GM12801 (cell line): ENCODE results near the gene FAM3B.

Experiments used
- TF ChIP-seq, protein P1 (sequence below): IDR thresholded peaks from one replicate; pipeline ENCODE4 v1.5.1; 2011; ENCODE audit warnings: control low read depth; ENCODE audit not compliant: insufficient read length; ENCODE audit errors: extremely low read depth

Gene FAM3B

DNA sequence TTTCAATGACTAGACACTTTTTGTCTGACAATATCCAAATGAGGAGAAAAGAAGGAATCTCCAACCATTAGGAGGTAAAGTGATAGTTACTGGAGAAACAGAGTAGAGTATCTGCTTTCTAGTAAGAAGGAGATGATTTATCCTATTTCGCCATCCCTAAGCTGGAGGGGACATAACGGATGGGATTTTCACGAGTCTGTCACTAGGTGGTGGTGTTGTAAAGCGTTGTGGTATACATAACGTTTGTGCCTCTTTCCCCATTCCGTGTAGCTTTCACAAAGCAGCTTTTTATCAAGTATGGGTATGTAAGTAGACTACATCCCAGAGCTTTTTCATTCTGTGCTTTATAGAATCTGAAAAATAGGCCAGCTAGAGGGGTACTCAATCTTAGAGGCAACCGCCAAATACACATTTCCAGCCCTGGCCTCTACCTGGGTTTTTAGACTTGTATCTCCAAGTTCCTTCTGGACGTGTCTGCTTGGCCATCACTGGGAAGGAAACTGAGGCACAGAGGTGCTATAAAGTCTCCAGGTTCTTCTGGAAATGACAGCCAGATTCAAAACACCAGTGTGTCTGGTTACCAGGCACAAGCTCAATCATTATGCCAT lies 33.3 kb upstream of the FAM3B start:
- TF ChIP-seq, protein P1, sequence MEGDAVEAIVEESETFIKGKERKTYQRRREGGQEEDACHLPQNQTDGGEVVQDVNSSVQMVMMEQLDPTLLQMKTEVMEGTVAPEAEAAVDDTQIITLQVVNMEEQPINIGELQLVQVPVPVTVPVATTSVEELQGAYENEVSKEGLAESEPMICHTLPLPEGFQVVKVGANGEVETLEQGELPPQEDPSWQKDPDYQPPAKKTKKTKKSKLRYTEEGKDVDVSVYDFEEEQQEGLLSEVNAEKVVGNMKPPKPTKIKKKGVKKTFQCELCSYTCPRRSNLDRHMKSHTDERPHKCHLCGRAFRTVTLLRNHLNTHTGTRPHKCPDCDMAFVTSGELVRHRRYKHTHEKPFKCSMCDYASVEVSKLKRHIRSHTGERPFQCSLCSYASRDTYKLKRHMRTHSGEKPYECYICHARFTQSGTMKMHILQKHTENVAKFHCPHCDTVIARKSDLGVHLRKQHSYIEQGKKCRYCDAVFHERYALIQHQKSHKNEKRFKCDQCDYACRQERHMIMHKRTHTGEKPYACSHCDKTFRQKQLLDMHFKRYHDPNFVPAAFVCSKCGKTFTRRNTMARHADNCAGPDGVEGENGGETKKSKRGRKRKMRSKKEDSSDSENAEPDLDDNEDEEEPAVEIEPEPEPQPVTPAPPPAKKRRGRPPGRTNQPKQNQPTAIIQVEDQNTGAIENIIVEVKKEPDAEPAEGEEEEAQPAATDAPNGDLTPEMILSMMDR: no peak

DNA sequence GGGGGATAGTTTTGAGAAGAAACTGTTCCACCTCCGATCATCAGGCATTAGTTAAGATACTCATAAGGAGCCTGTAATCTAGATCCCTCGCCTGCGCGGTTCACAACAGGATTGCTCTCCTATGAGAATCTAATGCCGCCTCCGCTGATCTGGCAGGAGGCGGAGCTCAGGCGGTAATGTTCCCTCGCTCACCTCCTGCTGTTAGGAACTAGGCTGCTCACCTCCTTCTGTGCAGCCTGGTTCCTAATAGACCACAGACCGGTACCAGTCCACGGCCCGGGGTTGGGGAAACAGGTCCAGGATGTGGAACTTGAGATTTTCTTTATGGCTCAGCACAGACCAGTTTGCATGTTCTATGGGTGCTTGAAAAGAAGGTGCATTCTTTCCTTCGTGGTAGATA lies 27.2 kb upstream of the FAM3B start:
- TF ChIP-seq, protein P1: no peak

DNA sequence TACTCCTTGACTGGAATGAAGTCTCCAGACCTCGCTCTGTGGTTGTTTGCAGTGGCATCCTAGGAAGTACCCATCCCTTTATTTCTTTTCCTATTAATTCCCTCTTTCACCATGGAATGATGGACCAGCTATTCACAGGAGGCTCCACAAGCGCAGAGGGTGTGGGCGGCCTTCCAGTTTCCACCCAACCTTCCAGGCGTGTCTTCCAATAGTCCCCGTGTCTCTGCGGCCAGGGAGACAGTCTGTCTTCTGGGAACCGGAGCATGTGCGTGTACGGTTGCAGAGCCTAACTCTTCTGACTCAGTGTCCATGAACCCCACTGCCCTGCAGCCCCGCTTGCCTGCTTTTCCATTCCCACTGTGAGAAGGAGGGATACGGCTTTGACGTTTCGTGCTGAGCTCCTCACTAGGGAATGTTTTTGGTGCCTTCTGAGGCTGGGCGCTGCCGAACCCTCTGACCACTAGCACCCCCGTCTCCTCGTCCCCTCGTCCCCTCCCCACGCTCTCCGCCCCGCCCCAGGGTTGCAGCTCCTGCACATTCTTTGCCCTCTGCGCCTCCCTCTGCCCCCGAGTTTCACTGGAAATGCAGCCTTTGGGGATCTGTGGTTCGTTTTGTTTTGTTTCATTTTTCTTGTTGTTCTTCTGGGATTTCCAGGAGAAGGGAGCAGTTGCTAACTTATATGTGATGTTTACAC lies 26.3 kb upstream of the FAM3B start:
- TF ChIP-seq, protein P1: no peak

DNA sequence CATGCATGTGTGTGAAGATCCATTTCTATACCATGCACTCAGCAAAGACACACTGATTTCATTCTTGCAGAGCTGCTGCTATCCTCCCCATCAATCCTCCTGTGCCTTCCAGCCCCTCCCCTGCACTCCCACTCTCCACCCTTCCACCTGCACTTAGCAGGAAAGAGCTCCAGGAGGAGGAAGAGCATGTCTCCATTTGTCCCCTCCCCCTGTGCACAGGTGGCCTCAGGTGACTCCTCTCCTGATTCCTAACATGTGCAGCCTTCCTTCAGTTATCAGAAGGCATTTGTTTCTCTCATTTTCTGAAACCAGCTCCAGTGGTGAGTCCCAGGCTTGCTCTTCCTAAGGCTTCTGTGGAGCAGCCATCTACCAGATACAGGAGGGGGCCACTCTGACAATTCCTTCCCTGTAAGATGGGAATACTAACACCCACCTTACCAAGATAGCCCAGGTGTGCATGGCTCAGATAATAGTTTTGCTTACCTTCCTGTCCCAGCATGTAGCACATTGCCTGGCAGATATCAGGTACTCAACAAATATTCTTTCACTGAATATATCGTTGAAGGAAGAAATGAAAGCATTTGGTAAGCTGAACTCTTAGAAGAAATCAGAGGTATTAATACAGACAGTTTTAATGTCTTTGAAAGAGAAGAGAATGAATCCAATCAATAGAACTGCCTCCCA lies 21.9 kb upstream of the FAM3B start:
- TF ChIP-seq, protein P1: no peak

DNA sequence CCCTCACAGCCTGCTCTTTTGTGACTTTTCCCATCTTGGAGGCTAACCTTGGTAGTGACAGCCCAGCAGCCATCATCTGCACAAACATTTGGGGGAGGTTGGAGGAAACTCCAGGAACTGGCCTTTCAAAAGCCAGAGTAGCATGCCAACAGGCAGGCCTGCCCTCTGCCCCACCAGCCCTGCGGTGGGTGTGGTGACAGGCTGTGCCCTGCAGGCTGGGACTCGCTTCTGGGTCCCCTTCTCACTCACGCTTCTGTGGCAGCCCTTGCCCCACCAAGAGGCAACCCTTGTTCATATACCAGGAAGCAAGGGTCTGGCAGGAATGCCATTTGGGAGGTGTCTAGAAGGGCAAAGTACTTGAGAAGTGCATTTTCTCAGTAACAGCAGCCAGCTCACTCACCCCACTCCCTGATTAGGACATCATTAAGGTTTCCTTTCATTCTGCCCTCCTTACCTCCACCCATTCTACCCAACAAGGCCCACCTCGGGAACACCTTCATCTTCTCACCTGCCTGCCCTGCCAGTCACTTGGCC lies 20.8 kb upstream of the FAM3B start:
- TF ChIP-seq, protein P1: no peak

DNA sequence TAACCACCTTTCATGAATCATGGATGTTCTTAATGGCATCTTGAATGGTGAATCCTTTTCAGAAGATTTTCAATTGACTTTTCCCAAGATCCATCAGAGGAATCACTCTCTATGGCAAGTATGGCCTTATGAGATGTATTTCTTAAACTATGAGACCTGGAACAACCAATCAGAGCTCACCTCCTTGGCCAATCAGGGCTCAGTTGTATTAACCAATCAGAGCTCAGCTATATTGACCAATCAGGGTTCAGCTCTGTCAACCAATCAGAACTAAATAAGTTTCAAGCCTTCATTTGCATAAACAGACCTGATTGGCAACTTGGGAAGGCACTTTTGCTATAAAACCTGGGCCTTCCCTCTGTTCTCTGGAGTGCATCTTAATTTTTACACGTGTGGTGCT lies 13.6 kb upstream of the FAM3B start:
- TF ChIP-seq, protein P1: no peak

DNA sequence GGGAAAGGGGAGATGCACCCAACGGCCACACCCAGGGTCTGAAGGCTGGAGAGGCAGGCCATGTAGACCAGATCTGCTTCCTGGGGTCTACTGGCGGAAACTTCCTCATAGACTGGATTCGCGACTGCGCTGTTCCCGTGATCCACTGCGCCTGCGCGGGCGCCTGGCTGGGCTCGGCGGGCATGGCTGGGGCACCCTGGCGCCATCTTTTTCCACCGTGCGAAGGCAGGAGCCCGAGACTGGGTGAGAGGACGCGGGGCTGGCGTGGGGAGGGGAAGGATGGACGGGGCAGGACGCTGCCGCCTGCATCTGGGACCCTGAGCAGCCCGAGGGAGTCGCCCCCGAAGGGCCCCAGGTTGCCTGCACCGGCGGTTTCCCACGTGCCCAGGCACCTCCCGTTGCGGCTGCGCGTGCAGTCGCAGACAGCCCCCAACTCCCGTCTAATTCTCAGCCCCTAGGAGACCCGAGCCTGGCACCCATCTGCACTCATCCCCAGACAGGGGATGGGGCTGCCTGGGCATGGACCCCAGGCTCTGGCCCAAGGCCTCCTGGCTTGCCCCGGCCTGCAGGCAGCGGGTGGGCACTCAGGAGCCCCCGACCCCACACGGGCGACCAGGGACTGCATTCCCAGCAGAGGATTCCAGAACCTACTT lies 12.4 kb upstream of the FAM3B start:
- TF ChIP-seq, protein P1: no peak
